CD4-positive, alpha-beta T cell treated with Interleukin-4 for 1 hour (primary cell): ENCODE data around the gene OVCA2.

Experiments
- DNase-seq, 2 donors: peaks; one replicate each; pipeline ENCODE4 v3.0.0-alpha.2; 2020 to 2022

The OVCA2 gene

DNA sequence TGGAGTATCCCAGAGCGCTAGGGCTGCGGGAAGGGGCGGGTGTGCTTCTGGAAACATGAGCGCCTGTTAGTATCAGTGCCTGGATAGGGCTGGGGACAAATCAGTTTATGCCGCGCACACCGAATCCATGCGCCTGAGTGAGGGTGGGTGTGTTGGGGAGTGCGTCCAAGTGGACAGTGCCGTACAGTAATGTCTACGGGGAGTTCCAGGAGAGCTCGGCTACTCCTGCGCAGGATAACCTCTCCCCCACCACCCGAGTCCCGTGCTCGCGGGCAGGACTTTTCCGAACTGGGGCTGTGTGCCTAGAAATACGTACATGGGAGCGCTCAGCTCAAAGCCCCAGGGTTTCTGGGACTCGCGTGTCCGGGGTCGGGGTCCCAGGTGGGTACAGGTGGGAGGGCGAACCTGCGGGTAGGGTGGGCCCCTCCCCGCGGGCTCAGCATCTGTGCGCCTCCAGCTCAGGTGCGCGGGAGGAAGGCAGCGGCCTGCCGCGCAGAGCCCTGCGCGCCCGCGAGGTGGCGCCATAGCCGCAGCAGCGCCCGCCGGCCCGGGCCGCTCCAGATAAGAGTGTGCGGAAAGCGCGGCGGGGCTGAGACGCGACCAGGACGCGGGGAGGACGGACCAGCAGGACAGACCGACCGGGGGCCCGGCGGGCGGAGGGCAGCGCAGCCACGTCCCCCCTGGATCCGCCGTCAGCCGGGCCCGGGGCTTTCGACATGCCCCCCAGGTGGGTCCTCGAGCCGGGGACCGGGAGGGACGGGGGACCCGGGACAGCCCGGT is 12.9 kb downstream of the OVCA2 start, which contains the start of gene HIC1:
Gene HIC1, plus strand, starts transcription at position 592 of the 780 bp plus-strand sequence. CDS start 1,588 bp downstream, outside the sequence.
- peak; percentile 80 to 83 for DNase-seq

DNA sequence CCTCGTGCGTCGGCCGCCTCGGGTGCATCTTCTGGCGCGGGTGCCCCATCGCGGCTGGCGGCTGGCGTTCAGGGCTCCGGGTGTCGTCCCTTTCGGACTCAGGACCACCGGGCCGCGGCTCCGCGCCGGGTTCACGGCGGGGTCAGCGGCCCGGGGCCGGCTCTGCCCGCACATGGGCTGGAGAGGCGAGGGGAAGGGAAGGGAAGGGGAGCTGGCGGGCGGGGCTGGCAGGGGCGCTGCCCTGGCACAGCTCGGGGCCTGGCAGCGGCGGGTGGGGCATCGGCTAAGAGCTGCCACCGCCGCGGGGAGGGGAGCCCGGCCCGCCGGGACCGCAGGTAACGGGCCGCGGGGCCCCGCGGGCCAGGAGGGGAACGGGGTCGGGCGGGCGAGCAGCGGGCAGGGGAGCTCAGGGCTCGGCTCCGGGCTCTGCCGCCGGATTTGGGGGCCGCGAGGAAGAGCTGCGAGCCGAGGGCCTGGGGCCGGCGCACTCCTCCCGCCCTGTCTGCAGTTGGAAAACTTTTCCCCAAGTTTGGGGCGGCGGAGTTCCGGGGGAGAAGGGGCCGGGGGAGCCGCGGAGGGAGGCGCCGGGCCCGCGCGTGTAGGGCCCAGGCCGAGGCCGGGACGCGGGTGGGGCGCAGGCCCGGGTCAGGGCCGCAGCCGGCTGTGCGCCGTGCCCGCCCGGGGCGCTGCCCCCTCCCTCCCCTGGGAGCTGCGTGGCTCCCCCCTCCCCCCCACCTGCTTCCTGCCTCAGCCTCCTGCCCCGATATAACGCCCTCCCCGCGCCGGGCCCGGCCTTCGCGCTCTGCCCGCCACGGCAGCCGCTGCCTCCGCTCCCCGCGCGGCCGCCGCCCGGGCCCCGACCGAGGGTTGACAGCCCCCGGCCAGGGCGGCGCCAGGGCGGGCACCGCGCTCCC is 13.7 kb downstream of the OVCA2 start:
- peak; percentile 30 to 49 for DNase-seq

- DNase-seq: peak; percentile 49 to 58
These were observed 14.7 kb downstream of the OVCA2 start for GRCh38 chr17:2056206-2057174.

DNA sequence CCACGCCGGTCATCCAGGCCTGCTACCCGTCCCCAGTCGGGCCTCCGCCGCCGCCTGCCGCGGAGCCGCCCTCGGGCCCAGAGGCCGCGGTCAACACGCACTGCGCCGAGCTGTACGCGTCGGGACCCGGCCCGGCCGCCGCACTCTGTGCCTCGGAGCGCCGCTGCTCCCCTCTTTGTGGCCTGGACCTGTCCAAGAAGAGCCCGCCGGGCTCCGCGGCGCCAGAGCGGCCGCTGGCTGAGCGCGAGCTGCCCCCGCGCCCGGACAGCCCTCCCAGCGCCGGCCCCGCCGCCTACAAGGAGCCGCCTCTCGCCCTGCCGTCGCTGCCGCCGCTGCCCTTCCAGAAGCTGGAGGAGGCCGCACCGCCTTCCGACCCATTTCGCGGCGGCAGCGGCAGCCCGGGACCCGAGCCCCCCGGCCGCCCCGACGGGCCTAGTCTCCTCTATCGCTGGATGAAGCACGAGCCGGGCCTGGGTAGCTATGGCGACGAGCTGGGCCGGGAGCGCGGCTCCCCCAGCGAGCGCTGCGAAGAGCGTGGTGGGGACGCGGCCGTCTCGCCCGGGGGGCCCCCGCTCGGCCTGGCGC is 15.4 kb downstream of the OVCA2 start:
- no peak for DNase-seq

DNA sequence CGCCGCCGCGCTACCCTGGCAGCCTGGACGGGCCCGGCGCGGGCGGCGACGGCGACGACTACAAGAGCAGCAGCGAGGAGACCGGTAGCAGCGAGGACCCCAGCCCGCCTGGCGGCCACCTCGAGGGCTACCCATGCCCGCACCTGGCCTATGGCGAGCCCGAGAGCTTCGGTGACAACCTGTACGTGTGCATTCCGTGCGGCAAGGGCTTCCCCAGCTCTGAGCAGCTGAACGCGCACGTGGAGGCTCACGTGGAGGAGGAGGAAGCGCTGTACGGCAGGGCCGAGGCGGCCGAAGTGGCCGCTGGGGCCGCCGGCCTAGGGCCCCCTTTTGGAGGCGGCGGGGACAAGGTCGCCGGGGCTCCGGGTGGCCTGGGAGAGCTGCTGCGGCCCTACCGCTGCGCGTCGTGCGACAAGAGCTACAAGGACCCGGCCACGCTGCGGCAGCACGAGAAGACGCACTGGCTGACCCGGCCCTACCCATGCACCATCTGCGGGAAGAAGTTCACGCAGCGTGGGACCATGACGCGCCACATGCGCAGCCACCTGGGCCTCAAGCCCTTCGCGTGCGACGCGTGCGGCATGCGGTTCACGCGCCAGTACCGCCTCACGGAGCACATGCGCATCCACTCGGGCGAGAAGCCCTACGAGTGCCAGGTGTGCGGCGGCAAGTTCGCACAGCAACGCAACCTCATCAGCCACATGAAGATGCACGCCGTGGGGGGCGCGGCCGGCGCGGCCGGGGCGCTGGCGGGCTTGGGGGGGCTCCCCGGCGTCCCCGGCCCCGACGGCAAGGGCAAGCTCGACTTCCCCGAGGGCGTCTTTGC is 16.2 kb downstream of the OVCA2 start:
- DNase-seq: no peak

DNA sequence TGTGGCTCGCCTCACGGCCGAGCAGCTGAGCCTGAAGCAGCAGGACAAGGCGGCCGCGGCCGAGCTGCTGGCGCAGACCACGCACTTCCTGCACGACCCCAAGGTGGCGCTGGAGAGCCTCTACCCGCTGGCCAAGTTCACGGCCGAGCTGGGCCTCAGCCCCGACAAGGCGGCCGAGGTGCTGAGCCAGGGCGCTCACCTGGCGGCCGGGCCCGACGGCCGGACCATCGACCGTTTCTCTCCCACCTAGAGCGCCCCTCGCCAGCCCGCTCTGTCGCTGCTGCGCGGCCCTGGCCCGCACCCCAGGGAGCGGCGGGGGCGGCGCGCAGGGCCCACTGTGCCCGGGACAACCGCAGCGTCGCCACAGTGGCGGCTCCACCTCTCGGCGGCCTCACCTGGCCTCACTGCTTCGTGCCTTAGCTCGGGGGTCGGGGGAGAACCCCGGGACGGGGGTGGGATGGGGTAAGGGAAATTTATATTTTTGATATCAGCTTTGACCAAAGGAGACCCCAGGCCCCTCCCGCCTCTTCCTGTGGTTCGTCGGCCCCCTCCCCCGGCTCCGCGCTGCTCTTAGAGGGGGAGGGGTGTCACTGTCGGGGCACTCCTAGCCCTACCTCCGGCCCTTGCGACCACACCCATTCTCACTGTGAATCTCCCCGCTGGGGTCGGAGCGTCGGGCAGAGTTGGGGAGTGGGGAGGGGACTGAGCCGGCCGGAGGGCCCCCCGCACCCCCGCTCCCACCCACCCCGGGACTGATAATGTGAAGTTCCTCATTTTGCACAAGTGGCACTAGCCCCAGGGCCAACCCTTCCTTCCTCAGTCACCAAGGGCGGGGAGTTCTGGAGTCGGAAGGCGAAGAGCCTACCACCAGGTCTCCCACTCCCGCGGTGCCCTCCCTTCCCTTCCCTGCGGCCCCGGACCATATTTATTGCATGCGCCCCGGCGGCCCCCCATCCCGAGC is 17.0 kb downstream of the OVCA2 start:
- peak; percentile 60 to 74 for DNase-seq

DNA sequence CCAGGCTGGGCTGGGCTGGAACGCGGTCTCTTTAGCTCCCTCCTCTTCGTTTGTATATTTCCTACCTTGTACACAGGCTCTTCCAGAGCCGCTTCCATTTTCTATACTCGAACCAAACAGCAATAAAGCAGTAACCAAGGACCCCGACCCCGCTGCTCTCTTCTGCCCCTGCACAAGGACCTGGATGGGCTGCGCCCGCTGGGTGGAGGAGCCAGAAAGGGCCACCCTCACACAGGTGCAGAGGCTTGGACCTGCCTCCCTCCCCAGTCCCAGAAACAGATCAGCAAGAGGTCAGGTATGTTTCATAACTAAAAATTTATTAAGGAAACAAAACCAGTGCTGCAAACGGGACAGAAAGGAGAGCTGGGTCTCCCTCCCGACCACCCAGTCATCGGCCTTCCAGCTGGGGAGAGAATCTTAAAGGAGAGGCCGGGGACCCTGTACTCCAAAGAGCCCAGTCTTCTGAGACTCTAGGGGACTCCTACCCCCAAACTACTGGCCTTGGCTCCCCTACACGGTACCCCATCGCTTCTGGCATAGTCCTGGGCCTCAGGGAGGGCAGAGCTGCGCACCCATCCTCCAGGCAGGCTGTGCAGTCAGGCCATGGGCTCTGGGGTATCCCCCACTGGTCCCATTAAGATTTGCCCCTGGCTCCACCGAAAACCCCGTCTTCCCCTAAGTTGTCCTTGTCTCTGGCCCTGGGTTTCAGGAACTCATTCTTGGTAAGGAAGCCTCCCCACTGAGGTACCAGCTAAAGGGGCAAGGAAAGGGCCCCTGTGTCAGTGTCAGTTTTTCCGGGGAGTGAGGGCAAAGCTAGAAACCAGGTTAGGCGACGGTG is 17.9 kb downstream of the OVCA2 start:
- DNase-seq: no peak

DNA sequence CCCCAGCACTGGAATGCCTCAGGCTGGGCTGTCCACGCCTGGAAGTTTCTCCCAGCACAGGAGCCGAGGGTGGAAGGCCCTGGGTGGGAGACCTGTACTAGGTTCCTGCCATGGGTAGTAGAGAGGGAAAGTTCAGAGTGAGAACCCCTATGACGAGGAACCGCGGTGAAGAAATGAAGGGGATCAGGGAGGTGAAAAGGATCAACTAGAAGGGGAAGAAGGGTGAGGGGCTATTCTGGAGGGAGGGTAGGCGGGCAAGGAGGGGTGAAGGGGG is 18.5 kb downstream of the OVCA2 start:
- DNase-seq: no peak

DNA sequence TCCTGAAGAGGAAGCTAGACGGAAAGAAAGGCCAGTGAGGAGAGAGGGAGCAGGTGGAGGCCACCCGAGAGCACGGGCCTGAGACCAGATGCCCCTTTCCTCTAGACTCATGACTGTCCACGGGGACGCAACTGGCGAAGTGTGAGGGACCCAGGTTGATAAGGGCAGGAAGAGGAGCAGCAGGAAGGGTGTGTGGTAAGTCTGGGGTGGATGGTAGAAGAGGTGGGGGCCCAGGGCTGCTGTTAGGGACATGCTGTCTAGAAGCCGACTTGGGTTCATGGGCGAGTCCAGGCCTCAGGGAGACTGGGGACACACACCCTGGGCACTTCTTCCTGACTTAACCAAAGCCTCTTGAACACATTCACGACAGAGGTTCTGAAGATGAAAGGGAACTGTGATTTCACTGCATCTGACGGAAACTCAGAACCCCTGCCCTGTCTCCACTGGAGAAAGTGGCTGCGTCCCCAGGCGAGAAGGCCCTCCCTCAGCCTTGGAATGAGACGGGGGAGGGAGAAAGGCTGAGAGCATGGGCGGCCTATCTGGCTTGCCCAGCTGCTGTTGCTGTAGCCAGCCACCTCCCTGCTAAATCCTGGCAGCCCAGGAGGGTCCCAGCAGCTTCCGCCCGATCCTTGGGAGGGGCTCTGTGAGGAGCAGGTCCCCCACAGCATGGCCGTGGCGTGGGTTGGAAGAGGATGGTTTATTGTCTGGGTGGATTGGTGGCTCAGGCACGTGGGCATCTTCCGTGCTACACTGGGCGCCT is 19.0 kb downstream of the OVCA2 start:
- no peak for DNase-seq

DNA sequence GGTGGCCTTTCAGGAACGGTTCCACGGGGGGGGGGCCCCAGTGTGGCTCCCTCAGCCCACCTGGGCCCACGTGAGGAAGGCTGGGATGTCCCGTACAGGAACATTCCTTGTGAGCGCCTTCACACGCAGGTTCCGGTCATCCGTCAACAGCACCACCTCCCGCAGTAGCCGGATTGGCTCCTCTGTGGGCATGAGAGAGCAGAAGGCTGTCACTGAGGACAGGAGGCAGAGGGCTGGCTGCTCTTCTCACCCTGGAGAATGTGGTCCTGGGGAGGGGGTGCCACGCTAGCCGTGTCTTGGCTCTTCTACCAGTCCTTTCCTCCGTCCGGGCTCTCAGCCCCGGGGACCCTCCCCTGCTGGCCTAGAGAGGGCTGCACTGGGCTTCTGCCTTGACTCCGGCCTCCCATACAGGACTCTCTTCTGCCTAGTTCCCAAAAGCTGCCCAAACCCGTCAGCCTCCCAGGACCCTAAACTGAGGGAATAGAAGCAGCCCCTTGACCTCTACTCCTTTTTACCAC is 19.7 kb downstream of the OVCA2 start:
- no peak for DNase-seq

DNA sequence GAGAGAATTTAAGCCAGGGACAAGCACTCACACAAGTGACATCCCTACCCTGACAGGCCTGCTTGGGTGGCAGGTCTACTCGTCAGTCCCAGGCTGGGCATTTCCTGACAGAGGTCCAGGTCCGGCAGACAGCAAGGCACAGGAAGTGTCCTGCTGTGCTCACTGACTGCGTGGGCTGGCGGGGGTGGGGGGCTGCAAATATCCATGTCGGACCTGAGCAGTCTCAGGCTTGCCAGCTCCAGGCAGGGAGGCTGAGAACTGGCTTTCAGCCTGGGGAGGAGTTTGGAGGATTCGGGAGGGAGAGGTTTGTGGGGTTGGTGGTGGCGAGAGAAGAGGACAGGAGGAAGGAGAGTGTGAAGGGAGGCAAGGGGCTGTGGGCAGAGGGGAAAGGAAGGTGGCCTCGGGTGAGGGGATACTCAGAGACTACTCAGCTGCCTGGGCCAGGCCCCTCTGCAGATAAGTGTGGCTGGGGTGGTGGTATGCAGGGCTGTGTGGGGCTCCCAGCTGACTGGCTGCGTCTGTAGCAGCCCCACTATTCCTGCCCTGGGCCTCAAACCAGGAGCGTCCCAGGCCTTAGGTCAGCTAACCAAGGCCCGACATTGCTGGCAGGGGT is 20.9 kb downstream of the OVCA2 start:
- DNase-seq: no peak

- DNase-seq: no peak
These were observed 21.7 kb downstream of the OVCA2 start for GRCh38 chr17:2063261-2064146.

- no peak for DNase-seq
These were observed 22.3 kb downstream of the OVCA2 start for GRCh38 chr17:2064147-2064489.

DNA sequence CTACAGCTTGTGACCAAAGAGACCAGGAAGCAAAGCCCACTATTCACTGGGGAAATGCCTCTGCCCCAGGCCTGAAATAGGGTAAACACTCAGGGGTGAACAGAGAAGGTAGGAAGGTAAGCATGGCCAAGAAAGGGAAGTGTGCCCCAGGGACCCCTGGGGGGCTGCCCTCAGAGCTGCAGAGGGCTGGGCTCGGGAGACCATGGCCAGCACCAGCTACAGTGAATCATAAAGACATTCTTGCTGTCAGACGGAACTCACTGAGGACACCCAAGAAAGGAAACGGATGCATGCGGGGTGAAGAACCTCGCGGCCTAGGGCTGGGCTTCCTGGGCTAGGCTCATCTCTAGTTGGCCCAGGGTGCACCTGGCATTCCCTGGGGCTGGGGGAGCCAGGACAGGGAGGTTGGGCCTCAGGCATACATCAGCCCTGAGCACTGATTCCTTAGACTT is 22.7 kb downstream of the OVCA2 start:
- no peak for DNase-seq

GRCh38 chr17:2064980-2065785 is 23.4 kb downstream of the OVCA2 start:
- peak; percentile 41 to 48 for DNase-seq

DNA sequence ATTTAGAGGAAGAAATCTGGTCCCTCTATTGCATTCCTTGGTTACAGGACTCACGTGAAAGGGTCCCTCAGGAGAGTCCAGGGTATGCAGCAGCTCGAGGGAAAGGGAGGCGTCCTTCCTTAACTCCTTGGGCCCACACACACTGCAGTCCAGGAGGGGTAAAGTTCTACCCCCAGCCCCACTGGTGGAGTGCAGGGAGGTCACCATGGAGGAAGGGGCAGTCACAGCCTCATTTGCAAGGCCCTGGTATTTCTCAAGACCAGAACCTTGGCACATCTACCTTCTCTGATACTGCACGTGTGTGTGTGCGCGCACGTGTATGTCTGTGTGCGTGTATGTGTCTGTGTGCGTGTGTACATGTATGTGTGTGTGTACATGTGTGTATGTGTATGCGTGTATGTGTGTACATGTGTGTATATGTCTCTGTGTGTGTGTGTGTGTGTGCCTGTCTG is 24.2 kb downstream of the OVCA2 start:
- DNase-seq: no peak
